Body of pancreas (tissue), 4 donors: ENCODE measurements around the gene STMP1.
"Not testable (repeated sequence)": the region's sequence is repeated elsewhere in the genome, so short reads cannot be mapped to it uniquely, and the experiment has no call there.

Source experiments
- POLR2A ChIP-seq, 3 donors: fragments of 450-650 bp; IDR thresholded peaks; one replicate each; pipeline ENCODE4 v1.6.1; 2016; ENCODE audit warnings: antibody characterized with exemption in 3 of 3, mild to moderate bottlenecking in 2 of 3
- TF ChIP-seq, protein P1 (sequence below), 7 experiments: fragments of 450-650 bp in 4 of 7; fragments of 200-600 bp in 3 of 7; sonication (generic) in 3 of 7; IDR thresholded peaks; one replicate each; pipeline ENCODE4 v1.5.1; 2016 to 2019; ENCODE audit warnings: antibody characterized with exemption in 7 of 7

- TF ChIP-seq, protein P1, sequence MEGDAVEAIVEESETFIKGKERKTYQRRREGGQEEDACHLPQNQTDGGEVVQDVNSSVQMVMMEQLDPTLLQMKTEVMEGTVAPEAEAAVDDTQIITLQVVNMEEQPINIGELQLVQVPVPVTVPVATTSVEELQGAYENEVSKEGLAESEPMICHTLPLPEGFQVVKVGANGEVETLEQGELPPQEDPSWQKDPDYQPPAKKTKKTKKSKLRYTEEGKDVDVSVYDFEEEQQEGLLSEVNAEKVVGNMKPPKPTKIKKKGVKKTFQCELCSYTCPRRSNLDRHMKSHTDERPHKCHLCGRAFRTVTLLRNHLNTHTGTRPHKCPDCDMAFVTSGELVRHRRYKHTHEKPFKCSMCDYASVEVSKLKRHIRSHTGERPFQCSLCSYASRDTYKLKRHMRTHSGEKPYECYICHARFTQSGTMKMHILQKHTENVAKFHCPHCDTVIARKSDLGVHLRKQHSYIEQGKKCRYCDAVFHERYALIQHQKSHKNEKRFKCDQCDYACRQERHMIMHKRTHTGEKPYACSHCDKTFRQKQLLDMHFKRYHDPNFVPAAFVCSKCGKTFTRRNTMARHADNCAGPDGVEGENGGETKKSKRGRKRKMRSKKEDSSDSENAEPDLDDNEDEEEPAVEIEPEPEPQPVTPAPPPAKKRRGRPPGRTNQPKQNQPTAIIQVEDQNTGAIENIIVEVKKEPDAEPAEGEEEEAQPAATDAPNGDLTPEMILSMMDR (IDR thresholded peaks at IDR 0.05), result not testable (repeated sequence)
- TF ChIP-seq POLR2A (IDR thresholded peaks at IDR 0.05), result not testable (repeated sequence)
These were observed 6.6 kb downstream of the STMP1 start for GRCh38 chr7:135668852-135669395.
